NCI-H128 (cell line): Measurements from ENCODE around the gene ABR.
"Not testable (repeated sequence)": the region's sequence is repeated elsewhere in the genome, so short reads cannot be mapped to it uniquely, and the experiment has no call there.

Source experiments
- DNase-seq: peaks from one replicate; lab custom pipeline; 2025; ENCODE audit not compliant: unreplicated experiment; lab: John Stamatoyannopoulos, UW

ABR gene

GRCh38 chr17:1050246-1050995 is 129.4 kb downstream of the ABR start:
- no peak for DNase-seq

GRCh38 chr17:1049446-1050225 is 130.1 kb downstream of the ABR start:
- DNase-seq = no peak

GRCh38 chr17:1048516-1049115 is 131.2 kb downstream of the ABR start:
- not testable (repeated sequence) for DNase-seq

GRCh38 chr17:1047879-1048470 is 131.8 kb downstream of the ABR start:
- no peak for DNase-seq

- DNase-seq = no peak
Observed at GRCh38 chr17:1047177-1047878, 132.5 kb downstream of the ABR start.

GRCh38 chr17:1045456-1045855 is 134.3 kb downstream of the ABR start:
- no peak for DNase-seq

GRCh38 chr17:1044387-1045009 is 135.3 kb downstream of the ABR start:
- not testable (repeated sequence) for DNase-seq

GRCh38 chr17:1043601-1044251 is 136.1 kb downstream of the ABR start:
- DNase-seq = no peak

GRCh38 chr17:1042486-1042885 is 137.3 kb downstream of the ABR start:
- DNase-seq = no peak

- DNase-seq = no peak
Observed at GRCh38 chr17:1041746-1042145, 138.0 kb downstream of the ABR start.

- no peak for DNase-seq
Observed at GRCh38 chr17:1040216-1040600, 139.6 kb downstream of the ABR start.

- no peak for DNase-seq
Observed at GRCh38 chr17:1039511-1040215, 140.1 kb downstream of the ABR start.

GRCh38 chr17:1039123-1039507 is 140.7 kb downstream of the ABR start:
- DNase-seq = no peak

GRCh38 chr17:1038459-1039122 is 141.2 kb downstream of the ABR start:
- DNase-seq = no peak

GRCh38 chr17:1037238-1037879 is 142.4 kb downstream of the ABR start:
- DNase-seq = no peak

GRCh38 chr17:1036845-1037237 is 142.9 kb downstream of the ABR start:
- no peak for DNase-seq

- no peak for DNase-seq
Observed at GRCh38 chr17:1036171-1036844, 143.5 kb downstream of the ABR start.
